Measurements from ENCODE around the gene LRRC70. TPM values are rescaled to one million over a fixed set of nuclear protein-coding genes. Genes with fewer than 3 reads are reported as not detected.

The LRRC70 gene
- total RNA-seq, 1 donor from 2014 or later: not detected

GRCh38 chr5:62603934-62604333, 25.3 kb downstream of the LRRC70 start:
- no peak for DNase-seq (ENCODE audit: low read depth)

GRCh38 chr5:62605638-62606037, 27.0 kb downstream of the LRRC70 start:
- DNase-seq (ENCODE audit: low read depth): no peak
- no peak overlapping the region for H3K4me3 ChIP-seq (ENCODE audit: low read depth, low read length)
- no peak for TF ChIP-seq CTCF (conservative IDR thresholded peaks at IDR 0.05; ENCODE audit: low read depth, low read length)

More at GRCh38 chr5:62603934-62604333, 25.3 kb downstream of the LRRC70 start:
- no peak overlapping the region for H3K4me3 ChIP-seq (ENCODE audit: low read depth, low read length)
- TF ChIP-seq CTCF (conservative IDR thresholded peaks at IDR 0.05; ENCODE audit: low read depth, low read length): no peak

- no peak for TF ChIP-seq CTCF (conservative IDR thresholded peaks at IDR 0.05; ENCODE audit: low read depth, low read length)
- DNase-seq (ENCODE audit: low read depth): no peak
- H3K4me3 ChIP-seq (ENCODE audit: low read depth, low read length): no peak overlapping the region
Measured at GRCh38 chr5:62606878-62607277, 28.3 kb downstream of the LRRC70 start.

- DNase-seq (ENCODE audit: low read depth): no peak
Measured at GRCh38 chr5:62607615-62608014, 29.0 kb downstream of the LRRC70 start.

GRCh38 chr5:62608529-62609511, 30.2 kb downstream of the LRRC70 start:
- H3K4me3 ChIP-seq (ENCODE audit: low read depth, low read length): no peak overlapping the region
- no peak for DNase-seq (ENCODE audit: low read depth)
- TF ChIP-seq CTCF (conservative IDR thresholded peaks at IDR 0.05; ENCODE audit: low read depth, low read length): no peak

More at GRCh38 chr5:62607615-62608014, 29.0 kb downstream of the LRRC70 start:
- H3K4me3 ChIP-seq (ENCODE audit: low read depth, low read length): no peak overlapping the region
- TF ChIP-seq CTCF (conservative IDR thresholded peaks at IDR 0.05; ENCODE audit: low read depth, low read length): no peak

GRCh38 chr5:62614355-62614754, 35.7 kb downstream of the LRRC70 start:
- TF ChIP-seq CTCF (conservative IDR thresholded peaks at IDR 0.05; ENCODE audit: low read depth, low read length): no peak
- H3K4me3 ChIP-seq (ENCODE audit: low read depth, low read length): no peak overlapping the region
- DNase-seq (ENCODE audit: low read depth): no peak
